ENCODE data around the gene TUBB.

The TUBB gene

DNA sequence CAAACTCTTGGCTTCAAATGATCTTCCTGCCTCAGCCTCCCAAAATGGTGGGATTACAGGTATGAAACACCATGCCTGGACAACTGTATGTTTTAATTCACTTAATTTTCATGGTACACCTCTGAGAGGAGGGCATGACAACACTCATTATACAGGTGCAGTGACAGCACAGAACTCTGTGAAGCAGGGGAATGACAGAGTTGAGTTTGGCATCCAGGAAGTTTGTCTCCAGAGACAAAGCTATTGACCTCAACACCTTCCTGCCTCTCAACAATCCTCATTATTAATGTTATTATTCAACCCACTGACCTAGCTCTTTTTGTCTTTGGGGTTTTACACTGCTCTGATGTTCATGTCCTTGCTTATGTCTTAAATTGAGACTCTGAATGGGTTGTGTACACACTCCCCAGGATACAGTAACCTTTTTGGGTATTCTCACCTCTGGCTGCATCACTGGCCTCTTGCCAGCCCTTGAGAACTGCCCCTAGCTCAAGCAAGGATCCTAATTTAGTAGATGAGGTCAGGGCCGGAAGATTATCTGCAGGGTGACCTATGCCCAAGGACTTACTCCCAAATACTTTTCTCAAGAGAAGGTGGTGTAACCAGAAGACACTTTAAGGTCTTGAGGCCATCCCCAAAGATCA, 37.2 kb downstream of the TUBB start:
- Histone ChIP-seq H3K4me1 (ENCODE audit: control insufficient read depth, insufficient read depth, low read length) (peaks cover 10% of the 10 kb centered on the region), H3K27ac (ENCODE audit: extremely low read depth, low read depth, low read length) (no peak overlapping the region), H3K36me3 (ENCODE audit: control insufficient read depth in 2 of 2, insufficient read depth in 1 of 2, low read length in 2 of 2) (no peaks in the 10 kb centered on the region), H3K4me3 (ENCODE audit: low read depth, low read length) (no peak overlapping the region), H3K9me3 (ENCODE audit: control insufficient read depth, insufficient read depth, low read depth, low read length) (no peaks in the 10 kb centered on the region)
- POLR2A ChIA-PET = interaction anchor here (0.5 to 1.7 kb wide), 5 partner anchors 12 to 61 kb away, joined by 3 to 16 read pairs (median 3); partner anchors contain the start of genes IER3 and MDC1
- TF ChIP-seq SP7 (tag by site-specific recombination; IDR thresholded peaks at IDR 0.05) = 0 out of 2 replicates have a peak, but pooled peaks have one; percentile 20
- TF ChIP-seq GLI4 (tag by site-specific recombination; IDR thresholded peaks at IDR 0.05) = no peak
- TF ChIP-seq, protein P1, sequence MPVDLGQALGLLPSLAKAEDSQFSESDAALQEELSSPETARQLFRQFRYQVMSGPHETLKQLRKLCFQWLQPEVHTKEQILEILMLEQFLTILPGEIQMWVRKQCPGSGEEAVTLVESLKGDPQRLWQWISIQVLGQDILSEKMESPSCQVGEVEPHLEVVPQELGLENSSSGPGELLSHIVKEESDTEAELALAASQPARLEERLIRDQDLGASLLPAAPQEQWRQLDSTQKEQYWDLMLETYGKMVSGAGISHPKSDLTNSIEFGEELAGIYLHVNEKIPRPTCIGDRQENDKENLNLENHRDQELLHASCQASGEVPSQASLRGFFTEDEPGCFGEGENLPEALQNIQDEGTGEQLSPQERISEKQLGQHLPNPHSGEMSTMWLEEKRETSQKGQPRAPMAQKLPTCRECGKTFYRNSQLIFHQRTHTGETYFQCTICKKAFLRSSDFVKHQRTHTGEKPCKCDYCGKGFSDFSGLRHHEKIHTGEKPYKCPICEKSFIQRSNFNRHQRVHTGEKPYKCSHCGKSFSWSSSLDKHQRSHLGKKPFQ (tag by site-specific recombination; IDR thresholded peaks at IDR 0.05) = 0 out of 2 replicates have a peak, but pooled peaks have one; percentile 24
- CTCF ChIA-PET = interaction anchor here (0.6 to 1.3 kb wide), 6 partner anchors 9 to 79 kb away, joined by 3 to 8 read pairs (median 5); no protein-coding TSS in a partner anchor

DNA sequence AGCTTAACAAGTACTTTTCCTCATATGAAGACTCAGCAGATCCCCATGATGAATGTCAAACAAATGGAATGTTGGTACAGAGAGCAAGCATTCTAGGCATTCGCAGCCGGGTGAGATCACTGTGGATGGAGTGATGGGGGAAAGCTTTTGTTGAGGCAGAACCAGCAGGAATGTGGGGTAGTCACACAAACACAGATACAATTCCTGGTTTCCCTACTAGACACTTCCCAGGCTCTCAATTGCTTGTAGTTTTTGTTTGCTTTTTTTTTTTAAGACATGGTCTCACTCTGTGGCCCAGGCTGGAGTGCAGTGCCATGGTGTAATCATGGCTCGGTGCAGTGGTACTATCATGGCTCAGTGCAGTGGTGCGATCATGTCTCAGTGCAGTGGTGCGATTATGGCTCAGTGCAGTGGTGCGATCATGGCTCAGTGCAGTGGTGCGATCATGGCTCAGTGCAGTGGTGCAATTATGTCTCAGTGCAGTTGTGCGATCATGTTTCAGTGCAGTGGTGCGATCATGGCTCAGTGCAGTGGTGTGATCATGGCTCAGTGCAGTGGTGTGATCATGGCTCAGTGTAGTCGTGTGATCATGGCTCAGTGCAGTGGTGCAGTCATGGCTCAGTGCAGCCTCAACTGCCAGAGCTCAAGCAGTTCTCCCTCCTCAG, 39.6 kb downstream of the TUBB start:
- ChIA-PET POLR2A (interaction anchor here (0.8 to 1.8 kb wide), 6 partner anchors 10 to 42 kb away, joined by 3 to 14 read pairs (median 4); partner anchors contain the start of genes IER3 and MDC1), CTCF (interaction anchor here (0.6 to 1.5 kb wide), 8 partner anchors 10 to 148 kb away, joined by 3 to 6 read pairs (median 4); partner anchors contain the start of gene GTF2H4)
- H3K4me3 ChIP-seq (ENCODE audit: low read depth, low read length) = no peak overlapping the region
- no peaks in the 10 kb centered on the region for H3K9me3 ChIP-seq (ENCODE audit: control insufficient read depth, insufficient read depth, low read depth, low read length)
- H3K27ac ChIP-seq (ENCODE audit: extremely low read depth, low read depth, low read length) = no peak overlapping the region
- H3K36me3 ChIP-seq (ENCODE audit: control insufficient read depth in 2 of 2, insufficient read depth in 1 of 2, low read length in 2 of 2) = no peaks in the 10 kb centered on the region
- TF ChIP-seq PRDM10 (tag by site-specific recombination; IDR thresholded peaks at IDR 0.05) = 0 out of 2 replicates have a peak, but pooled peaks have one; percentile 19
- TF ChIP-seq GLIS1 (tag by site-specific recombination; IDR thresholded peaks at IDR 0.05) = no peak
- TF ChIP-seq, protein P1 (tag by site-specific recombination; IDR thresholded peaks at IDR 0.05) = peak; percentile 53; the same call in 1 of the 2 replicates
- peak; percentile 24 for TF ChIP-seq SETDB1 (IDR thresholded peaks at IDR 0.05; ENCODE audit: insufficient read length, low read length)
- TF ChIP-seq, protein P2, sequence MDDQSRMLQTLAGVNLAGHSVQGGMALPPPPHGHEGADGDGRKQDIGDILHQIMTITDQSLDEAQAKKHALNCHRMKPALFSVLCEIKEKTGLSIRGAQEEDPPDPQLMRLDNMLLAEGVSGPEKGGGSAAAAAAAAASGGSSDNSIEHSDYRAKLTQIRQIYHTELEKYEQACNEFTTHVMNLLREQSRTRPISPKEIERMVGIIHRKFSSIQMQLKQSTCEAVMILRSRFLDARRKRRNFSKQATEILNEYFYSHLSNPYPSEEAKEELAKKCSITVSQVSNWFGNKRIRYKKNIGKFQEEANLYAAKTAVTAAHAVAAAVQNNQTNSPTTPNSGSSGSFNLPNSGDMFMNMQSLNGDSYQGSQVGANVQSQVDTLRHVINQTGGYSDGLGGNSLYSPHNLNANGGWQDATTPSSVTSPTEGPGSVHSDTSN (CRISPR knock-in tag; IDR thresholded peaks at IDR 0.05) = no peak
- no peak for TF ChIP-seq MEIS1 (CRISPR knock-in tag; IDR thresholded peaks at IDR 0.05; ENCODE audit: borderline replicate concordance)
- no peak for TF ChIP-seq ZNF404 (tag by site-specific recombination; IDR thresholded peaks at IDR 0.05)
- no peak for TF ChIP-seq SCRT2 (tag by site-specific recombination; IDR thresholded peaks at IDR 0.05)
- peaks cover 13% of the 10 kb centered on the region for H3K4me1 ChIP-seq (ENCODE audit: control insufficient read depth, insufficient read depth, low read length)
